Measurements from ENCODE around the gene GCLM. TPM values are rescaled to one million over a fixed set of nuclear protein-coding genes. Genes with fewer than 3 reads are reported as not detected.

GCLM gene
- total and polyA plus RNA-seq, 9 of the 15 experiments (the other 6 are each of a cell fraction or from before 2014, with no cell fraction given): 9.3 to 71.6 (median 24.5) TPM

DNA sequence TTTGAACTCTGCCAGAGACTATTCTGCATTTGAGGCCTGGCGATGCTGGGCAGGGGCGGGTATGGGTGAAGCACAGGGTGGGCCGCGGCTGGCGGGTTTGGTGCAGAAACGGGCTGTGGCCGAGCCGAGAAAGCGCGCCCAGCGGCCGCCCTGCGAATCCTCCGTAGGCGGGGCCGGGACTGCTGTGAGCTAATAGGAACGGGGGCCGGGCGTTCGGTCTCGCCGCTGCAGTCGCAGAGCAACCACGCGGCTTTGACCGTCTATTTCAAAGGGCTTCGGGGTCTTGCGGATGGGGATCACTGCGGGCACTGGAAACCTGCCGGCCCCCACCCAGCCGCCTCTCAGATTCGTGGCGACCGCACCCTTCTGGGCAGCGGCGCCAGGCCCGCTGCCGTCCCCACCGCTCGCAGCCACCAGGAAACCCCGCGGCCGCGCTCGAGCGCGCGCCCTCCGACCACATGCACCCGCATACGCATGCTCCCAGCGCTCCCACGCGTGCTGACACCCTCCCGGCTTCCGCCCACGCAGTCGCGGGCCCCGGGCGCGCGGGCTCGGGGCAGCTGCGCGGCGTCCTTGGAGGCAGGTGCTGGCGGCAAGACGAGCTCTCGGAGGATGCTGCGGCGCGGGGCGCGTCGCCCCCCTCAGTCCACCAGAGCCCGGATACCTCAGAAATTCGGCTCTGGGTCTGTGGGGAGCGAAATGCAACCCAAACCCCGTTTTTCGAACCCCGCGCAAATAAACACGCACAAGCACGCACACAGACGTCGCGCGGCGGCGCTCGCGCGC, 62.8 kb downstream of the GCLM start (continued):
- TF ChIP-seq, protein P1, sequence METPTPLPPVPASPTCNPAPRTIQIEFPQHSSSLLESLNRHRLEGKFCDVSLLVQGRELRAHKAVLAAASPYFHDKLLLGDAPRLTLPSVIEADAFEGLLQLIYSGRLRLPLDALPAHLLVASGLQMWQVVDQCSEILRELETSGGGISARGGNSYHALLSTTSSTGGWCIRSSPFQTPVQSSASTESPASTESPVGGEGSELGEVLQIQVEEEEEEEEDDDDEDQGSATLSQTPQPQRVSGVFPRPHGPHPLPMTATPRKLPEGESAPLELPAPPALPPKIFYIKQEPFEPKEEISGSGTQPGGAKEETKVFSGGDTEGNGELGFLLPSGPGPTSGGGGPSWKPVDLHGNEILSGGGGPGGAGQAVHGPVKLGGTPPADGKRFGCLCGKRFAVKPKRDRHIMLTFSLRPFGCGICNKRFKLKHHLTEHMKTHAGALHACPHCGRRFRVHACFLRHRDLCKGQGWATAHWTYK (CRISPR knock-in tag; IDR thresholded peaks at IDR 0.05): no peak
- TF ChIP-seq DMBX1 (CRISPR knock-in tag; IDR thresholded peaks at IDR 0.05; ENCODE audit: borderline replicate concordance): no peak
- TF ChIP-seq XRCC5 (IDR thresholded peaks at IDR 0.05; ENCODE audit: low read depth, low read length): no peak
- TF ChIP-seq PTBP1 (IDR thresholded peaks at IDR 0.05; ENCODE audit: low read depth, low read length): no peak
- no peak for TF ChIP-seq KDM4B (IDR thresholded peaks at IDR 0.05; ENCODE audit: borderline replicate concordance in 2 of 2, low read depth in 1 of 2)
- TF ChIP-seq SAP30 (IDR thresholded peaks at IDR 0.05; ENCODE audit: borderline replicate concordance, insufficient read depth, low read depth, low read length, poor library complexity, severe bottlenecking): peak; percentile 61
- TF ChIP-seq STAT5B (CRISPR knock-in tag; IDR thresholded peaks at IDR 0.05): no peak
- no peak for TF ChIP-seq ZNF644 (tag; IDR thresholded peaks at IDR 0.05; ENCODE audit: low read depth)
- TF ChIP-seq ZNF766 (CRISPR knock-in tag; conservative IDR thresholded peaks at IDR 0.05): peak; percentile 67
- no peak for TF ChIP-seq ZNF316 (IDR thresholded peaks at IDR 0.05)
- TF ChIP-seq BDP1 (IDR thresholded peaks at IDR 0.05; ENCODE audit: insufficient read depth, insufficient read length): no peak
- TF ChIP-seq EGR1 (conservative IDR thresholded peaks at IDR 0.05): peak; percentile 91
- TF ChIP-seq ZNF444 (CRISPR knock-in tag; IDR thresholded peaks at IDR 0.05): no peak
- TF ChIP-seq RBM25 (IDR thresholded peaks at IDR 0.05; ENCODE audit: low read depth, low read length, severe bottlenecking): no peak
- TF ChIP-seq, protein P2, sequence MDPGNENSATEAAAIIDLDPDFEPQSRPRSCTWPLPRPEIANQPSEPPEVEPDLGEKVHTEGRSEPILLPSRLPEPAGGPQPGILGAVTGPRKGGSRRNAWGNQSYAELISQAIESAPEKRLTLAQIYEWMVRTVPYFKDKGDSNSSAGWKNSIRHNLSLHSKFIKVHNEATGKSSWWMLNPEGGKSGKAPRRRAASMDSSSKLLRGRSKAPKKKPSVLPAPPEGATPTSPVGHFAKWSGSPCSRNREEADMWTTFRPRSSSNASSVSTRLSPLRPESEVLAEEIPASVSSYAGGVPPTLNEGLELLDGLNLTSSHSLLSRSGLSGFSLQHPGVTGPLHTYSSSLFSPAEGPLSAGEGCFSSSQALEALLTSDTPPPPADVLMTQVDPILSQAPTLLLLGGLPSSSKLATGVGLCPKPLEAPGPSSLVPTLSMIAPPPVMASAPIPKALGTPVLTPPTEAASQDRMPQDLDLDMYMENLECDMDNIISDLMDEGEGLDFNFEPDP (CRISPR knock-in tag; IDR thresholded peaks at IDR 0.05): no peak
- no peak; the same call in 1 of the 2 replicates for TF ChIP-seq TARDBP (IDR thresholded peaks at IDR 0.05)
- TF ChIP-seq ETV6 (IDR thresholded peaks at IDR 0.05; ENCODE audit: borderline replicate concordance in 1 of 2, low read depth in 2 of 2, low read length in 1 of 2): no peak
- peak; percentile 16; the same call in 1 of the 2 replicates for TF ChIP-seq ETV6 (CRISPR knock-in tag; IDR thresholded peaks at IDR 0.05; ENCODE audit: borderline replicate concordance)
- no peak for TF ChIP-seq BCL6 (CRISPR knock-in tag; IDR thresholded peaks at IDR 0.05)
- TF ChIP-seq NRF1 (conservative IDR thresholded peaks at IDR 0.05 in 1 of 2, IDR thresholded peaks at IDR 0.05 in 1 of 2): peak; percentile 87 to 89
- TF ChIP-seq FOS (IDR thresholded peaks at IDR 0.05; ENCODE audit: extremely low read depth, insufficient read length): no peak
- TF ChIP-seq TCF3 (CRISPR knock-in tag; IDR thresholded peaks at IDR 0.05): no peak; the same call in none of the 2 replicates
- no peak for TF ChIP-seq SMAD2 (IDR thresholded peaks at IDR 0.05; ENCODE audit: low read depth, low read length)
- no peak for TF ChIP-seq NEUROD1 (IDR thresholded peaks at IDR 0.05; ENCODE audit: borderline replicate concordance, low read depth, low read length, partially characterized antibody)
- TF ChIP-seq ZNF77 (CRISPR knock-in tag; IDR thresholded peaks at IDR 0.05): no peak
- no peak for TF ChIP-seq ILK (tag; IDR thresholded peaks at IDR 0.05; ENCODE audit: borderline replicate concordance, low read depth)
- no peak for TF ChIP-seq MTA2 (IDR thresholded peaks at IDR 0.05; ENCODE audit: low read depth)
- no peak for TF ChIP-seq NCOR1 (IDR thresholded peaks at IDR 0.05)
- no peak for TF ChIP-seq CHCHD3 (CRISPR knock-in tag; IDR thresholded peaks at IDR 0.05)
- no peak for TF ChIP-seq PHB2 (IDR thresholded peaks at IDR 0.05; ENCODE audit: low read depth)

Data from K562 (cell line).